ENCODE results near the gene CERT1.
A peak's percentile ranks its signal among the peaks of the same experiment; 100 is the strongest.

The CERT1 gene

DNA sequence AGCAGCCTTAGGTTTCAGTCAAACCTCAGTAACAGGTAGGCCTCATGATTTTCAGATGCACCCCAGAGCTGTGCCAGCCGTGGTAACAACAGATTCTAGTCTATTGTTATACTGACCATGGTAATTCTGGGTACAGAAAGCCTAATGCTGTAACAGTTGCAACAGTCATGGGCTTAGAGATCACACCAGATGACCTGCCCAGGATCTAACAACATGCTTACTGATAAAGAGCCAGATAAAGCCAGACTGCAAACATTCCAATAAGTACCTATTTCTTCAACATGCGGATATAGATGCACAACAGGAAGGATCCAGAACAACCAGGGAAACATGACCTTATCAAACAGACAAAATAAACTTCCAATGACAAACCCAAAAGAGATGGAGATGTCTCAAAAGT is 42.8 kb downstream of the CERT1 start:
- no peak for DNase-seq

DNA sequence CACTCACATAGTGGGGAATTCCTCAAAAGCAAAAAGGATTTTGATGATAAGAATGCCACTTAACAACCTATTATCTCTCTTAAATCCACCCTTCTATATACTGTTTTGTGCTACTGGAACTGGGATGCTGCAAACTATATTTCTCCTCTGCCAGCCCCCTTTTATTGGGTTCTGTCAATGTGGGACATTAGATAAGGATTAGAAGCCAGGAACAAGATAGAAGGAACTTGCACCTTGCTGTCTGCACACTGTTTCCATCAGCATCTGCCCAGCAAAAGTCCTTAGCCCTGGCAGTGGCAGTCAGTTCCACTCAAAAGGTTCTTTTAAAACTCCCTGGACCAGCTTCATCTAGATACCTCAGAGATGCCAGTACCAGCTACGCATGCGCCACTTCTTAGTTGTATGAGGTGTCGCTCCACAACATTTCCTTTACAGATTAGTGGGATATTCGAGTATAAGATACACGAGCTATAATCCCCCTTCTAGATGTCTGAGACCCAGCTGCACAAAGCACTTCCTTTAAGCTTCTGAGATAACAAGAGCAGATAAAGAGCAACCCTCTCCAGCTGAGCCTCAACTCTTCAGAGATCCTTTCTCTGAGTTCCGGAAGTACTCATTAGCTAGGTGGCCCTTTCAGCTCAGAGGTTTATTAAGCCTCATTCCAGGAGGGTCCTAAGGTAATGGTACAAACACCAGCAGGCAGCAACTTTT is 45.3 kb downstream of the CERT1 start:
- no peak for DNase-seq

- DNase-seq = peak; percentile 85
Measured at GRCh38 chr5:75465480-75465879, 45.9 kb downstream of the CERT1 start.

GRCh38 chr5:75463726-75464125 is 47.7 kb downstream of the CERT1 start:
- DNase-seq = no peak

DNA sequence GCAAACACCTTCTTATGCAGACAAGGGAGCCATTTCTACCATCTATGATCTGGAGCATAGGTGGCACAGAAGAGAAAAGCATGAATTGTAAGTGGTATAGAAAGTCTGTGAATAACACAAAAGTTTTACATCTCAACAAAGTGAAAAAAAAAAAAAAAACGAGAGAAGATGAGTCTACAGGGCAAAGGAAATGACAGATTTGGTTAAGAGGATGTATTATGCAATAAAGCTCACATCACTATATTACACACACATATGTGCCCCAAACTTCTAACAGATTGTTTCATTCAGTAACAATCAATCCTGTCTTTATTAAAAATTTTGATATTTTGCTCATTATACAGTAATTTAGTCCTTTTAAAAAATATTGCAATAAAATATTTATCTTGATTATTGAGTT is 49.8 kb downstream of the CERT1 start:
- no peak for DNase-seq

- peak; percentile 11 for DNase-seq
Measured at GRCh38 chr5:75460942-75461610, 50.4 kb downstream of the CERT1 start.

DNA sequence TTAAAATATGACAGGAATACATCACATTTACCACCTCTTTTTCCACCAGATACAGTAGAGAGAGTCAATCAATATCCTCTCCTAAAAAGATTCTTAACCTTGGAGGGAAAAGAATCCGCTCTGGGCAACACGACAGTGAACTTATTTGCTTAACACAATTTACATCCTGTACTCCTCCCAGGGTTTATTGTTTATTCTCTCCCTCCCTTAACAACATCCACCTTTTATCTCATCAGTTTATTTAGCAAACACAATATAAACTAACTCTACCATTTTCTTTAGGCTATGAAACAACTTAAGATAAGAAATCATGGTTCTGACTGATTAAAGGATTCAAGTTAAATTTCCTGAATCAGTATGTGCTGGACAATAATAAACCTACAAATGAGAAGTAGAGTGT is 50.9 kb downstream of the CERT1 start:
- no peak for DNase-seq

- DNase-seq = no peak
Measured at GRCh38 chr5:75457691-75458090, 53.7 kb downstream of the CERT1 start.

DNA sequence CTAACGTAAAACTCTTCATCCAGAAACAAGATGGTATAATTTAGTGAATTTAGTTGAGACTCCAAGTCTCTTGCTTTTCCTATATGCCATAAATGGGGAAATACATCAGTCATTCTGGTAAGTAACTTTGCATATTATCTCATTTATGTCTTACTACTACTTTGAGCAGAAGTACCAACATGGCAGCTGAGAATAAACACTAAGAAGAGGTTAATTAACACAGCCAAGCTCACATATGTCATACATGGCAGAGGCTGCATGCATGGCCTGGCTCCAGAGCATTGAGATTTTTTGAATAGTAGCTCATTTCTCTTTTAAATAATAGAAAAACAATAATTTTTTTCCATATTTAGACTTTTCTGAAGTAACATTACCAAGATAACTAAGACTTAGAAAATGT is 54.3 kb downstream of the CERT1 start:
- no peak for DNase-seq

GRCh38 chr5:75450069-75450468 is 61.4 kb downstream of the CERT1 start:
- DNase-seq = no peak

GRCh38 chr5:75446068-75446467 is 65.4 kb downstream of the CERT1 start:
- no peak for DNase-seq

DNA sequence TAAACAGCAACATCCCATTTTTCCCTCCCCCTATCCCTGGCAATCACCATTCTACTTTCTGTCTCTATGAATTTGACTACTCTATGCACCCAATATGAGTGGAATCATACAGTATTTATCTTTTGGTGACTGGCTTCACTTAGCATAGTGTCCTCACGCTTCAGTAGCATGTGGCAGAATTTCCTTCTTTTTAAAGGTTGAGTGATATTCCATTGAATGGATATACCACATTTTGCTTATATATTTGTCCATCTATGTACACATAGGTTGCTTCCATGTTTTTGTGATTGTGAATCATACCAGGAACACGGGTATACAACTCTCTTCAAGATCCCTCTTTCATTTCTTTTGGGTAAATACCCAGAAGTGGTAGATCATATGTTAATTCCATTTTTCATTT is 69.9 kb downstream of the CERT1 start:
- no peak for DNase-seq

DNA sequence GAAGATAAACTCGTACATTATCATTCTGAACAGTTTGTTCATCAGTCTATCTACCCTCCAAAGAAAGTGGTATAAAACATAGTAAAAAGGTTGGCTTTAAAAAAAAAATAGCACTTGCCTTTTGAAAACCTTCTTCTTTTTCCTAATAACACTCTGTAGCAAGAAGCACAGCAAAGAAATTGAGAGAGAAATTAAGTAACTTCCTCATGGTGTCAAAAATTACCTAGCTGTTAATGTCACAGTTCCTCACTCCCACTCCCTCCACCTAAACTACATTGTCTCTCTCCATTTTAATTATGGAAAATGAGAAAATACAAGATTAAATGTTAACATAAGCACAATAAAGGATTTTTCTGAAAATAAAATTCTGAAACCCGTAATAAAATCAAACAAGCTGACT is 72.2 kb downstream of the CERT1 start:
- DNase-seq = no peak

DNA sequence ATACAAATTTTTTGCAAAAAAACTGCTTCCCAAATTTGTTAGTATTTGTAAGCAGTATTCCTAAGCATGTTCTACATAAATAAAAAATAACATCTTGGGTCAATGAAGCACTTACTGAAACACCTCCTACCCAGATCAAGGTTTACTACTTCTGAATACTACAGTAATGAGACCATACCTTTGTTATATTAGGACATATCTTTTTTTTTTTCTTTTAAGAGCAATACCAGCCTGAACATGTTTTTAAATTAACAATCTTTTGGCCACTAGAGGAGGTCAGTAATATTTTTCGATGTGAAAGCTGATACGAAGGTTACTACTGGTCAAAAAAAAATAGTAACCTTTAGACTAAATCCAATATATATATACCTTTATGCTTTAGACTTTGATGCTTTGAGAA is 72.7 kb downstream of the CERT1 start:
- DNase-seq = no peak

DNA sequence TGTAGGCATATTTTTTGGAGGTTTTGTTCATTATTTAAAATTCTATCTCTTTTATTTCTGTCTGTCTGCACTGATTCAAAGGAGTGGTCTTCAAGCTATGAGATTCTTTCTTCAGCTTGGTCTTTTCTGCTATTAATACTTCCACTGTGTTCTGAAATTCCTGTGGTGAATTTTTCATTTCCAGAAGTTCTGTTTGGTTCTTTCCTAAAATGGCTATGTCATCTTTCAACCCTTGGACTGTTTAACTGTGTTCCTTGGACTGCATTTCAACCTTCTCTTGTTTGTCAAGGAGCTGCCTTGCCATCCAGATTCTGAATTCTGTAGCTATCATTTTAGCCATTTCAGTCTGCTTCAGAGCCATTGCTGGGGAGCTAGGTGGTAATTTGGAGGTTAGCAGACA is 76.3 kb downstream of the CERT1 start:
- no peak for DNase-seq

DNA sequence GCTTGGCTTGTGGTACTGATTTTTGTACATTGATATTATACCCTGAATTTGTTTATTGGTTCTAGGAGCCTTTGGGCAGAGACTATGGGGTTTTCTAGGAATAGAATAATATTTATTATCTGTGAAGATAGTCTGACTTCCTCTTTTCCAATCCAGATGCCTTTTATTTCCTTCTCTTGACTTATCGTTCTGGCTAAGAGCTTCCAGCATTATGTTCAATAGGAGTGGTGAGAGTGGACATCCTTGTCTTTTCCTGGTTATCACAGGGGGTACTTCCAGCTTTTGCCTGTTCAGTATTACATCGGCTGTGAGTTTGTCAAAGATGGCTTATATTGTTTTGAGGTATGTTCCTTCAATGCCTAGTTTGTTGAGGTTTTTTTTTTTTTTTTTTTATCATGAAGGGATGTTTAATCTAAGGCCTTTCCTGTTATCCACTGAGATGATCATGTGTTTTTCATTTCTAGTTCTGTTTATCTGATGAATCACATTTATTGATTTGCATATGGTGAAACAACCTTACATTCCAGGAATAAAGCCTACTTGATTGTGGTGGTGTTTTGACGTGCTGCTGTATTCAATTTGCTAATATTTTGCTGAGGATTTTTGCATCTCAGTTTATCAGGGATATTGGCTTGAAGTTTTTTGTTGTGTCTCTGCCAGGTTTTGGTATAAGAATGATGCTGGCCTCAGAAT is 77.5 kb downstream of the CERT1 start:
- no peak for DNase-seq

GRCh38 chr5:75414241-75414640 is 97.2 kb downstream of the CERT1 start:
- DNase-seq = no peak

DNA sequence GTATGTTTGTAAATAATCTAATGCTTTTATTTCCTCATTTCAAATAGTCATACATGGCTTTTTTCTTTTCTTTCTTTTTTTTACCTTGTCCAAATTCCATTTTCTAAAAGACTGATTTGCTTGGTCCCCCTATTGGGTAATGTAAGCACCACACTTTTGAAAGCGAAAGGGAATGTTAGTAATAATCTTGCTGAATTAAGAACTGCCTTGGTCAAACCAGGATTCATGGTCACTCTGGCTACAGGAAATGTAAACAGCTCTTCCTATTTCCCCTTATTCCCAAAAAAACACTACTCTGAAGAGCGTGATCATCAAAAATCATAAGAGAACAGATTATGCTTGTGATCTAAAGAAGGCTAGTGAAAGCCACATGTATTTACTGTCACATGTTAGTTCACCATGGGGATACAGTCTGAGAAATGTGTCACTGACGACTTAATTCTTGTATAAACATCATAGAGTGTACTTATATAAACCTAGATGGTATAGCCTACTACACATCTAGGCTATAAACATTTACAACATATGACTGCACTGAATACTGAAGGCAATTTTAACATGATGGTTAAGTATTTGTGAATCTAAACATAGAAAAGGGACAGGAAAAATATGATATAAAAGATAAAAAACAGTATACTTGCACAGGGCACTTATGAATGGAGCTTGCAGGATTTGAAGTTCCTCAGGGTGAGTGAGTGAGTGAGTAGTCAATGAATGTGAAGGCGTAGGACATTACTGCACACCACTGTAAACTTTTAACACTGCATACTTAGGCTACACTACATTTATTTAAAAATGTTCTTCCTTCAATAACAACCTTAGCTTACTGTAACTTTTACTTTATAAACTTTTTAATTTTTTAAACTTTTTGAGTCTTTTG is 99.1 kb downstream of the CERT1 start:
- no peak for DNase-seq

DNA sequence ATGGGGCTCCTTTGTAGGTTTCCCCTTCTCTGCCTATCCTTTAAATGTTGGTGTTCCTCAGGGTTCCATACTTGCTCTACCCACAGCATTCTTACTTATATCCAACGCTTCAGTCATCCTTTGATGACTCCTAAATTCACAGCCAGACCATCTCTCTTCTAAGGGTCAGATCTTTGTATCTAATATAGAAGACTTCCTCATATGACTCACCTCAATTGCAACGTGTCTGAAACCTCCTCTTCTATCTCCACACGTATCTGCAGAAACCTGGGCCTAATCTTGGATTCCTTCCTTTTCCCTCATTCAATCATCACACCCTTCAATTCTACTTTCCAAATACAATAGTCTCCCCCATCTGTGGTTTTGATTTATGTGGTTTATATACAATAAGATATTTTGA is 106.1 kb downstream of the CERT1 start:
- no peak for DNase-seq

DNA sequence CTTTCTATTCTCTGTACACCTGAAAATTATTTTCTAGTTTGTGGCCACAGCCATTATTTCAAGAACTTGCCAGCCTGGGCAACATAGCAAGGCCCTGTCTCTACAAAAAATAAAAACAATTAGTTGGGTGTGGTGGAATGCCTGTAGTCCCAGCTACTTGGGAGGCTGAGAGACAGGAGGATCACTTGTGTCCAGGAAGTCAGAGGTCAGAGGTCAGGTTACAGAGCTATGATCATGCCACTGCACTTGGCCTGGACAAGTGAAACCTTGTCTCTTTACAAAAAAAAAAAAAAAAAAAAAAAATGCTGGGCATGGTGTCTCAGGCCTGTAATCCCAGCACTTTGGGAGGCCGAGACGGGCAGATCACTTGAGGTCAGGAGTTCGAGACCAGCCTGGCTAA is 116.2 kb downstream of the CERT1 start:
- no peak for DNase-seq

DNA sequence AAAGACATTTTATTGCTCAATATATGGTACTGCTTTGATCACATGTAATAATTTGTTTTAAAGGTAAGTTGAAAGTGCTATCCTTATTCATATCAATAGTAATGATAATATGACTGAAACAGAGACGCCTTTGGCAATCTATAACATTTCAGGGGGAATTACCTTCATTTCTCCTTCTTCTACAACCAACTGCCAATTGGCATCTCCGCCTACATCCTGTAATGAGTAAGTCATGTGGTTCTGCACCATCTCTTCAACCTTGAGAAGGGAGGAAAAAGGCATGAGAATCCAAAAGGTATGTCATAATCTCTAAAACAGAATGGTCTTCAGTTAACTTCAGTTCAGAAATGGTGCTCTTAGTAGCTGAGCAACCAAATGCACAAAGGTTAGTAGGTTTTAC is 122.0 kb downstream of the CERT1 start:
- no peak for DNase-seq

GRCh38 chr5:75387806-75388205 is 123.6 kb downstream of the CERT1 start:
- DNase-seq = no peak

GRCh38 chr5:75384218-75384617 is 127.2 kb downstream of the CERT1 start:
- no peak for DNase-seq
